Endothelial cell of umbilical vein (primary cell): ENCODE data around the gene HPGDS. TPM values are rescaled to one million over a fixed set of nuclear protein-coding genes. Genes with fewer than 3 reads are reported as not detected.

Experiments used
- BruUV-seq: library from RNA; stranded (reverse); fragments of 400-500 nt; replicated peaks from 2 replicates; lab custom pipeline; 2021; lab: Mats Ljungman, UMichigan
- CTCF ChIA-PET: fragments of 300-600, 350-600 bp; sonication (Branson Sonifier 250); formaldehyde crosslinking; loops from one replicate; lab custom pipeline; 2021; ENCODE audit warnings: antibody characterized with exemption, inconsistent platforms; lab: Charles Lee
- POLR2A ChIA-PET: fragments of 300-600, 350-600 bp; sonication (Branson Sonifier 250); formaldehyde crosslinking; loops from one replicate; lab custom pipeline; 2021; ENCODE audit warnings: antibody characterized with exemption, inconsistent platforms; lab: Charles Lee
- DNase-seq: peaks from one replicate; pipeline ENCODE4 v3.0.0-alpha.2; 2011; ENCODE audit warnings: low read depth, low spot score
- FAIRE-seq: peaks from 2 replicates; lab custom pipeline; 2011; peaks lifted over from hg19 to GRCh38; lab: Jason Lieb, UNC
- H2AFZ ChIP-seq: 2 replicates; pipeline ENCODE4 v1.6.0; 2012; ENCODE audit warnings: low read depth, low read length, control low read depth, inconsistent platforms
- H3K27ac ChIP-seq: 2 replicates; pipeline ENCODE4 v1.5.1; 2011; ENCODE audit warnings: low read depth, mild to moderate bottlenecking, control low read depth, low read length, moderate library complexity; ENCODE audit not compliant: insufficient read depth
- H3K27me3 ChIP-seq, 2 experiments: 2 replicates each; pipeline versions ENCODE4 v1.6.0 to v1.6.1; 2011; ENCODE audit warnings: low read length in 2 of 2, mixed read lengths in 1 of 2; ENCODE audit not compliant: control insufficient read depth in 2 of 2, insufficient read depth in 2 of 2
- H3K36me3 ChIP-seq, 2 experiments: 2 replicates in 1 of 2; 3 replicates in 1 of 2; pipeline ENCODE4 v1.5.1; 2011; ENCODE audit warnings: low read length in 2 of 2, mild to moderate bottlenecking in 1 of 2, moderate library complexity in 1 of 2; ENCODE audit not compliant: control insufficient read depth in 2 of 2, insufficient read depth in 2 of 2; ENCODE audit errors: extremely low read depth in 1 of 2
- H3K4me1 ChIP-seq: 3 replicates; pipeline ENCODE4 v1.5.1; 2011; ENCODE audit warnings: mild to moderate bottlenecking, low read length; ENCODE audit not compliant: control insufficient read depth, insufficient read depth; ENCODE audit errors: extremely low read depth
- H3K4me2 ChIP-seq: 2 replicates; pipeline ENCODE4 v1.6.1; 2011; ENCODE audit warnings: low read length, control low read depth, mixed read lengths; ENCODE audit not compliant: insufficient read depth
- H3K4me3 ChIP-seq, 3 experiments: fragments of 200-600 bp in 1 of 3; sonication (generic), shearing (Covaris generic) in 1 of 3; replicated peaks in 1 of 3; 2 replicates each; pipeline ENCODE4 v1.5.1; 2011 to 2016; ENCODE audit warnings: control low read depth in 3 of 3, low read length in 3 of 3, mild to moderate bottlenecking in 2 of 3, inconsistent platforms in 1 of 3, low read depth in 1 of 3, moderate library complexity in 1 of 3; ENCODE audit not compliant: insufficient read depth in 1 of 3
- H3K79me2 ChIP-seq: 2 replicates; pipeline ENCODE4 v1.6.0; 2012; ENCODE audit warnings: low read length, inconsistent platforms; ENCODE audit not compliant: control insufficient read depth, insufficient read depth
- H3K9ac ChIP-seq: replicated peaks from 2 replicates; pipeline ENCODE3; 2011; ENCODE audit warnings: low read length, control low read depth; ENCODE audit not compliant: insufficient read depth; ENCODE audit errors: extremely low read depth
- H3K9me1 ChIP-seq: replicated peaks from 3 replicates; pipeline ENCODE4 v1.6.0; 2011; ENCODE audit warnings: mild to moderate bottlenecking, low read length; ENCODE audit not compliant: control insufficient read depth, insufficient read depth; ENCODE audit errors: extremely low read depth
- H3K9me3 ChIP-seq: replicated peaks from 2 replicates; pipeline ENCODE4 v1.5.1; 2012; ENCODE audit warnings: low read length, inconsistent platforms; ENCODE audit not compliant: control insufficient read depth, insufficient read depth
- H4K20me1 ChIP-seq: replicated peaks from 2 replicates; pipeline ENCODE3; 2011; ENCODE audit warnings: mild to moderate bottlenecking, low read length; ENCODE audit not compliant: control insufficient read depth, insufficient read depth; ENCODE audit errors: extremely low read depth
- CTCF ChIP-seq, 2 donors: IDR thresholded peaks; 1 replicate in 1 of 2; 2 replicates in 1 of 2; pipeline ENCODE4 v1.5.1; 2011; ENCODE audit warnings: low read length in 2 of 2, mild to moderate bottlenecking in 2 of 2, moderate library complexity in 2 of 2, control low read depth in 1 of 2, inconsistent platforms in 1 of 2, low read depth in 1 of 2; ENCODE audit not compliant: insufficient read depth in 1 of 2; ENCODE audit errors: extremely low read depth in 1 of 2
- EZH2 ChIP-seq: IDR thresholded peaks from 2 replicates; pipeline ENCODE4 v1.6.1; 2012; ENCODE audit warnings: borderline replicate concordance, low read depth, mild to moderate bottlenecking, moderate library complexity, low read length, inconsistent platforms; ENCODE audit not compliant: severe bottlenecking
- FOS ChIP-seq: IDR thresholded peaks from 2 replicates; pipeline ENCODE4 v1.6.1; 2011; ENCODE audit warnings: mild to moderate bottlenecking, low read length, moderate library complexity, borderline replicate concordance; ENCODE audit not compliant: insufficient read depth
- GATA2 ChIP-seq: IDR thresholded peaks from 2 replicates; pipeline ENCODE4 v1.7.0; 2011; ENCODE audit warnings: low read depth, mild to moderate bottlenecking, moderate library complexity, mixed read lengths, low read length; ENCODE audit not compliant: insufficient read length, insufficient read depth
- JUN ChIP-seq: IDR thresholded peaks from 2 replicates; pipeline ENCODE4 v1.6.1; 2011; ENCODE audit warnings: borderline replicate concordance, low read depth; ENCODE audit not compliant: insufficient read length, insufficient read depth
- MAX ChIP-seq: IDR thresholded peaks from 2 replicates; pipeline ENCODE4 v1.6.1; 2011; ENCODE audit not compliant: insufficient read depth, insufficient read length
- MYC ChIP-seq: IDR thresholded peaks from one replicate; pipeline ENCODE4 v1.6.1; 2011; ENCODE audit warnings: mild to moderate bottlenecking, low read depth, low read length
- POLR2A ChIP-seq: IDR thresholded peaks from 2 replicates; pipeline ENCODE4 v1.6.1; 2012; ENCODE audit warnings: low read depth, mild to moderate bottlenecking, control low read depth, low read length
- POLR2AphosphoS5 ChIP-seq: IDR thresholded peaks from 2 replicates; pipeline ENCODE4 v1.6.1; 2012; ENCODE audit warnings: low read depth, mild to moderate bottlenecking, control low read depth, low read length, moderate library complexity; ENCODE audit not compliant: insufficient read depth
- dilution Hi-C: fragments of 300-500 bp; cut with MboI; formaldehyde crosslinking; loops from one replicate; pipeline ENCODE4 v1.15.0; 2019; ENCODE audit warnings: low sequenced_read_pairs; ENCODE audit not compliant: extremely low pct_ligation_motif_present
- intact Hi-C: fragments of 100-400 bp; cut with micrococcal nuclease; formaldehyde crosslinking; loops from one replicate; pipeline ENCODE4 v1.10.0; 2022
- polyA plus RNA-seq, 4 experiments: library from polyadenylated mRNA; depleted of rRNA in 3 of 4; stranded (reverse) in 3 of 4; unstranded in 1 of 4; fragments of >200 nt; gene quantifications; 2 replicates each; pipeline versions ENCODE4 v1.2.1 to v1.2.3, GENCODE V29; 2011 to 2012; ENCODE audit warnings: missing spikeins in 1 of 4
- total RNA-seq: library from RNA; stranded (reverse); gene quantifications from 2 replicates; pipeline ENCODE4 v1.2.3, GENCODE V29; 2021

The HPGDS gene
- total and polyA plus RNA-seq, 2 donors (not counting 3 experiments of a cell fraction or from before 2014, with no cell fraction given) = not detected

GRCh38 chr4:94285666-94286065, 57.0 kb downstream of the HPGDS start:
- BruUV-seq = no TSS peak
- no peak overlapping the region for H3K27ac ChIP-seq
- ChIA-PET POLR2A (no interaction called here), CTCF (no interaction called here)
- no peaks in the 10 kb centered on the region for H3K79me2 ChIP-seq
- H2AFZ ChIP-seq = no peak overlapping the region
- H3K36me3 ChIP-seq = peaks cover 5 to 9% of the 10 kb centered on the region in 2 experiments
- dilution Hi-C loops (no loop called here), intact Hi-C loops (no loop called here)
- peak; percentile 58 for DNase-seq
- H3K4me1 ChIP-seq = no peaks in the 10 kb centered on the region
- no peaks in the 10 kb centered on the region for H3K27me3 ChIP-seq
- H3K9ac ChIP-seq = no peak overlapping the region
- H3K9me1 ChIP-seq = no peaks in the 10 kb centered on the region
- no peak for TF ChIP-seq MYC
- no peak for TF ChIP-seq POLR2AphosphoS5
- TF ChIP-seq MAX = no peak
- TF ChIP-seq GATA2 = no peak
- TF ChIP-seq EZH2 = no peak
- no peak for TF ChIP-seq FOS
- TF ChIP-seq POLR2A = no peak
- no peak for TF ChIP-seq JUN
- TF ChIP-seq CTCF (IDR thresholded peaks at IDR 0.05; ENCODE audit: extremely low read depth in 1 of 2, insufficient read depth in 1 of 2, low read depth in 1 of 2, low read length in 2 of 2) = no peak
- no peaks in the 10 kb centered on the region for H4K20me1 ChIP-seq
- peak; percentile 52 for FAIRE-seq
- H3K4me2 ChIP-seq = no peak overlapping the region
- no peak overlapping the region for H3K4me3 ChIP-seq
- H3K9me3 ChIP-seq = no peaks in the 10 kb centered on the region
